ENCODE measurements around the gene ATF7.
"Not testable (repeated sequence)": the region's sequence is repeated elsewhere in the genome, so short reads cannot be mapped to it uniquely, and the experiment has no call there.

ATF7 gene

GRCh38 chr12:53617700-53618099 is 8.5 kb downstream of the ATF7 start:
- DNase-seq (no peak), ATAC-seq (no peak)
- peaks cover 39% of the 10 kb centered on the region for H3K4me1 Mint-ChIP-seq
- no peaks in the 10 kb centered on the region for H3K27me3 Mint-ChIP-seq
- H3K27ac Mint-ChIP-seq = peak overlapping the region; percentile 42
- peaks cover 15% of the 10 kb centered on the region for H3K36me3 Mint-ChIP-seq (ENCODE audit: low read depth)
- no peaks in the 10 kb centered on the region for H3K9me3 Mint-ChIP-seq
- peak overlapping the region; percentile 74 for H3K4me3 Mint-ChIP-seq

DNA sequence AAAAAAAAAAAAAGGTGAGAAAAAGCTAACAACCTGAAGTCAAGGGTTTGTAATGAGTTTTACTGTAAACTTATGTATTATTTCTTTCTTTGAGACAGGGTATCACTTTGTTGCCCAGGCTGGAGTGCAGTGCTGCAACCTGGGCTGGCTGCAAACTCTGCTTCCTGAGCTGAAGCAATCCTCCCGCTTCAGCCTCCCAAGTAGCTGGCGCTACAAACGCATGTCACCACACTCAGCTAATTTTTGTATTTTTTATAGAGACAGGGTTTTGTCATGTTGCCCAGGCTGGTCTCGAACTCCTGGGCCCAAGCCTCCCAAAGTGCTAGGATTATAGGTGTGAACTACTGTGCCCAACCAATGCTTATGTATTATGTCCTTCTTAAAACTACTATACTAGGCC is 9.2 kb downstream of the ATF7 start:
- H3K27me3 Mint-ChIP-seq = no peaks in the 10 kb centered on the region
- no peaks in the 10 kb centered on the region for H3K9me3 Mint-ChIP-seq
- H3K4me3 Mint-ChIP-seq = no peak overlapping the region
- DNase-seq (no peak), ATAC-seq (no peak)
- H3K36me3 Mint-ChIP-seq (ENCODE audit: low read depth) = peaks cover 15% of the 10 kb centered on the region
- H3K27ac Mint-ChIP-seq = no peak overlapping the region
- peaks cover 38% of the 10 kb centered on the region for H3K4me1 Mint-ChIP-seq

- H3K36me3 Mint-ChIP-seq (ENCODE audit: low read depth) = peaks cover 9% of the 10 kb centered on the region
- H3K27me3 Mint-ChIP-seq = no peaks in the 10 kb centered on the region
- H3K9me3 Mint-ChIP-seq = no peaks in the 10 kb centered on the region
- DNase-seq (no peak), ATAC-seq (no peak)
- no peak overlapping the region for H3K4me3 Mint-ChIP-seq
- H3K4me1 Mint-ChIP-seq = peaks cover 28% of the 10 kb centered on the region
- no peak overlapping the region for H3K27ac Mint-ChIP-seq
Measured at GRCh38 chr12:53613821-53614220, 12.4 kb downstream of the ATF7 start.

DNA sequence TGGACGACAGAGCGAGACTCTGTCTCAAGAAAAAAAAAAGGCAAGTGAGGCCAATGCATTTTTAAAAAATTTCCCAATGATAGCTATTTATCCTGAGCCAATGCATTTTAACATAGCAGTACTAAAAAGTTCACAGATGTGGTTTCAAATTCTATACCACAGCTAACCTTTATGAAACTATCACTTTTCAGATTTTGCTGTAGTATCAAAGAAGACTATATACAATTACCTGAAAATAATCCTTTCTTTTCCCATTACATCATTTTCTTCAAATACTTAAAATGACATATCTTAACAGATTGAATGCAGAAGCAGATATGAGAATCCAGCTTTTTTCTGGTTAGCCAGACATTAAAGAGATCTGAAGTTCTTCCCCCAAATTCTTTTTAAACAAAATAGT is 13.2 kb downstream of the ATF7 start:
- Mint-ChIP-seq H3K4me1 (peaks cover 19% of the 10 kb centered on the region), H3K27ac (no peak overlapping the region), H3K36me3 (ENCODE audit: low read depth) (peaks cover 6% of the 10 kb centered on the region), H3K27me3 (no peaks in the 10 kb centered on the region), H3K9me3 (no peaks in the 10 kb centered on the region), H3K4me3 (no peak overlapping the region)
- DNase-seq (no peak), ATAC-seq (peak; percentile 52)

DNA sequence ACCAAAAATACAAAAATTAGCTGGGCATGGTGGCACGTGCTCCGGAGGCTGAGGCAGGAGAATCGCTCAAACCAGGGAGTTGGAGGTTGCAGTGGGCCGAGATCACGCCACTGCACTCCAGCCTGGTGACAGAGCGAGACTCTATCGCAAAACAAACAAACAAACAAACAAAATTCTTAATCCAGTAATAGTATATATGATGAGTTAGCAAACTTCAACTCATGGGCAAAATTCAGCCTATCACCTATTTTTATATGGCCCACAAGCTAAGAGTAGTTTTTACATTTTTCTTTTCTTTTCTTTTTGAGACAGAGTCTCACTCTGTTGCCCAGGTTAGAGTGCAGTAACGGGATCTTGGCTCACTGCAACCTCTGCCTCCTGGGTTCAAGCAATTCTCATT is 14.9 kb downstream of the ATF7 start:
- H3K4me1 Mint-ChIP-seq = peaks cover 14% of the 10 kb centered on the region
- DNase-seq (no peak), ATAC-seq (no peak)
- no peaks in the 10 kb centered on the region for H3K27me3 Mint-ChIP-seq
- H3K9me3 Mint-ChIP-seq = no peaks in the 10 kb centered on the region
- H3K4me3 Mint-ChIP-seq = no peak overlapping the region
- H3K27ac Mint-ChIP-seq = no peak overlapping the region
- peaks cover 6% of the 10 kb centered on the region for H3K36me3 Mint-ChIP-seq (ENCODE audit: low read depth)

GRCh38 chr12:53606688-53607087 is 19.5 kb downstream of the ATF7 start:
- not testable (repeated sequence) for H3K9me3 Mint-ChIP-seq; H3K36me3 Mint-ChIP-seq (ENCODE audit: low read depth); ATAC-seq; H3K27me3 Mint-ChIP-seq; H3K4me3 Mint-ChIP-seq; H3K27ac Mint-ChIP-seq; DNase-seq
- peaks cover 22% of the 10 kb centered on the region for H3K4me1 Mint-ChIP-seq

GRCh38 chr12:53604581-53604980 is 21.6 kb downstream of the ATF7 start:
- Mint-ChIP-seq H3K27me3 (no peaks in the 10 kb centered on the region), H3K4me3 (no peak overlapping the region), H3K36me3 (ENCODE audit: low read depth) (peaks cover 17% of the 10 kb centered on the region), H3K4me1 (peaks cover 22% of the 10 kb centered on the region), H3K9me3 (no peaks in the 10 kb centered on the region), H3K27ac (no peak overlapping the region)
- ATAC-seq (no peak), DNase-seq (no peak)

GRCh38 chr12:53603804-53604203 is 22.4 kb downstream of the ATF7 start:
- no peaks in the 10 kb centered on the region for H3K27me3 Mint-ChIP-seq
- DNase-seq = no peak
- H3K9me3 Mint-ChIP-seq = no peaks in the 10 kb centered on the region
- H3K27ac Mint-ChIP-seq = no peak overlapping the region
- no peak for ATAC-seq
- no peak overlapping the region for H3K4me3 Mint-ChIP-seq
- peaks cover 19% of the 10 kb centered on the region for H3K36me3 Mint-ChIP-seq (ENCODE audit: low read depth)
- peaks cover 22% of the 10 kb centered on the region for H3K4me1 Mint-ChIP-seq

DNA sequence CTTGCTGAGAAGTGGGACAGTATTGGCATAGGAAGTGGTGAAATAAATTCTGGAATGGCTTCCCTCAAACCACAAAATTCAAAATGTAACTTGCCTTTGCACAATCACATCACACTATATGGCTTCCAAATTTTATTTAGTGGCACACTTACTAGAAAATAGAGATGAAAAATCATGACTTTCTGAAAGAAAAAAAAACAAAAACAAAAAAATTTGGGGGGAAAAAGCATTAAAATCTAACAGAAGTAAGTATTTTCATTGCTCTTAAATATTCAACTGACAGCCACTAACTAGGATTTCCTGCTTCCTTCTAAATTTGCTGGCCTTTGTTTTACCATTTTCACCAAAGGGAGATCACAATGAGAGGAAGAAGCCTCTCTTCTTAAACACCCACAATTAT is 23.0 kb downstream of the ATF7 start:
- ATAC-seq = no peak

GRCh38 chr12:53602176-53602864 is 23.9 kb downstream of the ATF7 start:
- Mint-ChIP-seq H3K4me1 (peaks cover 22% of the 10 kb centered on the region), H3K36me3 (ENCODE audit: low read depth) (peaks cover 23% of the 10 kb centered on the region), H3K4me3 (no peak overlapping the region), H3K9me3 (no peaks in the 10 kb centered on the region), H3K27ac (no peak overlapping the region), H3K27me3 (no peaks in the 10 kb centered on the region)
- DNase-seq (no peak), ATAC-seq (no peak)

More for the DNA sequence above, 23.0 kb downstream of the ATF7 start:
- Mint-ChIP-seq H3K4me3 (no peak overlapping the region), H3K9me3 (no peaks in the 10 kb centered on the region), H3K27me3 (no peaks in the 10 kb centered on the region), H3K4me1 (peaks cover 22% of the 10 kb centered on the region), H3K36me3 (ENCODE audit: low read depth) (peaks cover 21% of the 10 kb centered on the region), H3K27ac (no peak overlapping the region)
- no peak for DNase-seq

DNA sequence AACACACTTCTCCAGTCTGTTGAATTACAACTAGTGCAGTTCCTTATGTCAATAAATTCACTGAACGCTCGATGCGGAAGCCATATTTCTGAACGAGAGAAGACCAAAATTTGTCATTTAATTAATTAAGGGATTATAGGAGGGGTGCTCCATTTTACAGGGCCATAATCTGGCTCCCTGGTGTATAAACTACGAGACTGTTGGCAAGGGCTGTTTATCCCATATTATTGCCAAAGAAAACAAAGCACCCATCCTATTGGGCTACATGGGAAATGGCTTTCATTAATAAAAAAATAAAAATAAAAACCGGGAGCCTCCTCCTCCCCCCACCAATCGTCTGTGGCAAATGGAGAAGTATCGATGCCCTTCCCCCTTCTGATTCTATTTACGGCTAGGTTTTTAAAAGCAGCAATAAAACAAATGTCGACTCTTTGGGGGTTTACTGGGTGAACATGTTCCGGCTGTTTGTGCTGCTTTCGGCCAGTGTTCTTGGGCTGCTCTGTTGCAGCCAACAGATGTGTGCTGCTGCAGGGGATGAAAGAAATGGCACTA is 24.8 kb downstream of the ATF7 start:
- H3K9me3 Mint-ChIP-seq = no peaks in the 10 kb centered on the region
- H3K4me3 Mint-ChIP-seq = no peak overlapping the region
- H3K27ac Mint-ChIP-seq = no peak overlapping the region

GRCh38 chr12:53600490-53601295 is 25.5 kb downstream of the ATF7 start:
- Mint-ChIP-seq H3K4me1 (peaks cover 22% of the 10 kb centered on the region), H3K9me3 (no peaks in the 10 kb centered on the region), H3K27me3 (no peaks in the 10 kb centered on the region), H3K36me3 (ENCODE audit: low read depth) (peaks cover 21% of the 10 kb centered on the region), H3K4me3 (no peak overlapping the region), H3K27ac (no peak overlapping the region)
- ATAC-seq (no peak), DNase-seq (no peak)

More for the DNA sequence above, 24.8 kb downstream of the ATF7 start:
- no peak for DNase-seq
- Mint-ChIP-seq H3K36me3 (ENCODE audit: low read depth) (peaks cover 21% of the 10 kb centered on the region), H3K27me3 (no peaks in the 10 kb centered on the region), H3K4me1 (peaks cover 22% of the 10 kb centered on the region)
- no peak for ATAC-seq

- no peak for ATAC-seq
- Mint-ChIP-seq H3K27ac (no peak overlapping the region), H3K36me3 (ENCODE audit: low read depth) (peaks cover 21% of the 10 kb centered on the region), H3K4me1 (peaks cover 22% of the 10 kb centered on the region), H3K4me3 (no peak overlapping the region), H3K9me3 (no peaks in the 10 kb centered on the region), H3K27me3 (no peaks in the 10 kb centered on the region)
- no peak for DNase-seq
Measured at GRCh38 chr12:53599579-53599978, 26.6 kb downstream of the ATF7 start.

DNA sequence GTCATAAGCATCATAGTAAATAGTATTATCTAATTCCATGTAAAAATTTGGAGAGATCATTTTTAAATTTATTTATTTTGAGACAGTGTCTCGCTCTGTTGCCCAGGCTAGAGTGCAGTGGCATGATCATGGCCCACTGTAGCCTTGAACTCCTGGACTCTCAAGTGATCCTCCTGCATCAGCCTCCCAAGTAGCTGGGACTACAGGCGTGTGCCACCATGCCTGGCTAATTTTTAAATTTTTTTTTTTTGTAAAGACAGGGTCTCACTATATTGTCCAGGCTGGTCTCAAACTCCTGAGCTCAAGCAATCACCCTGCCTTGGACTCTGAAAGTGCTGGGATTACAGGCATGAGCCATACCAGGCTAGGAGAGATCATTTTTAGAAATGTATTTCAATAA is 27.2 kb downstream of the ATF7 start:
- not testable (repeated sequence) for H3K4me3 Mint-ChIP-seq, H3K27ac Mint-ChIP-seq, H3K9me3 Mint-ChIP-seq, H3K27me3 Mint-ChIP-seq, ATAC-seq, DNase-seq
- peaks cover 21% of the 10 kb centered on the region for H3K36me3 Mint-ChIP-seq (ENCODE audit: low read depth)
- peaks cover 21% of the 10 kb centered on the region for H3K4me1 Mint-ChIP-seq

- ATAC-seq = no peak
- H3K4me3 Mint-ChIP-seq = no peak overlapping the region
- H3K4me1 Mint-ChIP-seq = peaks cover 7% of the 10 kb centered on the region
- no peaks in the 10 kb centered on the region for H3K9me3 Mint-ChIP-seq
- peaks cover 20% of the 10 kb centered on the region for H3K36me3 Mint-ChIP-seq (ENCODE audit: low read depth)
- no peak for DNase-seq
- no peaks in the 10 kb centered on the region for H3K27me3 Mint-ChIP-seq
- H3K27ac Mint-ChIP-seq = no peak overlapping the region
Measured at GRCh38 chr12:53596920-53597363, 29.2 kb downstream of the ATF7 start.

Measured in activated naive CD8-positive, alpha-beta T cell treated with anti-CD3 and anti-CD28 coated beads, Interleukin-2, amount 50 U/mL, for 24 hours (primary cell).